HepG2 (cell line): ENCODE results near the gene MRI1. TPM values are rescaled to one million over a fixed set of nuclear protein-coding genes. Genes with fewer than 3 reads are reported as not detected.

ENCODE experiments used
- ATAC-seq: fragments of 200-7000 bp; cut with Tn5 transposase; 3 replicates; pipeline ENCODE4 v1.9.1; 2020; ENCODE audit warnings: mild to moderate bottlenecking, moderate library complexity
- BruUV-seq: library from RNA; stranded (reverse); fragments of 400-500 nt; replicated peaks from 2 replicates; lab custom pipeline; 2021; lab: Mats Ljungman, UMichigan
- CTCF ChIA-PET: fragments of 300-600 bp; formaldehyde crosslinking; extraction: SDS; loops from one replicate; lab custom pipeline; 2021; ENCODE audit warnings: low total read pairs, inconsistent platforms, low intra/inter-chr PET ratio; lab: Yijun Ruan, JAX
- POLR2A ChIA-PET: fragments of 350-600 bp; sonication (Branson Sonifier 250); formaldehyde crosslinking; loops from one replicate; lab custom pipeline; 2020; ENCODE audit warnings: antibody characterized with exemption, inconsistent platforms; lab: Yijun Ruan, JAX
- DNase-seq: peaks from one replicate; pipeline ENCODE4 v3.0.0-alpha.2; 2015; ENCODE audit warnings: low spot score
- FAIRE-seq: peaks from 3 replicates; lab custom pipeline; 2011; peaks lifted over from hg19 to GRCh38; lab: Jason Lieb, UNC
- H2AFZ ChIP-seq: one replicate; pipeline ENCODE4 v1.6.1; 2011; ENCODE audit warnings: low read length, inconsistent platforms
- H3K27ac ChIP-seq: fragments of 300-600 bp; 3 replicates; pipeline ENCODE4 v1.8.0; 2011; ENCODE audit warnings: mixed run types, mild to moderate bottlenecking, mixed read lengths, low read length, inconsistent platforms; ENCODE audit not compliant: insufficient read depth; ENCODE audit errors: extremely low read length
- H3K27me3 ChIP-seq, 2 experiments: fragments of 200-600 bp in 1 of 2; 2 replicates in 1 of 2; 3 replicates in 1 of 2; pipeline versions ENCODE4 v1.6.0 to v1.8.0; 2011; ENCODE audit warnings: low read length in 2 of 2, mild to moderate bottlenecking in 2 of 2, moderate library complexity in 2 of 2, inconsistent platforms in 1 of 2; ENCODE audit not compliant: insufficient read depth in 2 of 2, control insufficient read depth in 1 of 2
- H3K36me3 ChIP-seq, 2 experiments: fragments of 200-600 bp in 1 of 2; replicated peaks in 1 of 2; 2 replicates in 1 of 2; 3 replicates in 1 of 2; pipeline versions ENCODE4 v1.5.1 to v1.8.0; 2011; ENCODE audit warnings: low read length in 2 of 2, inconsistent platforms in 1 of 2; ENCODE audit not compliant: insufficient read depth in 2 of 2, control insufficient read depth in 1 of 2
- H3K4me1 ChIP-seq: 2 replicates; pipeline ENCODE4 v1.5.1; 2012; ENCODE audit warnings: low read length, inconsistent platforms; ENCODE audit not compliant: insufficient read depth
- H3K4me2 ChIP-seq: 2 replicates; pipeline ENCODE4 v1.6.0; 2011; ENCODE audit warnings: low read depth, low read length, inconsistent platforms
- H3K4me3 ChIP-seq, 3 experiments: fragments of 200-600 bp in 1 of 3; sonication (generic), shearing (Covaris generic) in 1 of 3; replicated peaks in 1 of 3; 2 replicates each; pipeline ENCODE4 v1.5.1; 2011 to 2016; ENCODE audit warnings: low read length in 3 of 3, inconsistent platforms in 2 of 3, low read depth in 2 of 3, mild to moderate bottlenecking in 2 of 3, control low read depth in 1 of 3, mixed read lengths in 1 of 3; ENCODE audit not compliant: insufficient read depth in 1 of 3
- H3K79me2 ChIP-seq: one replicate; pipeline ENCODE4 v1.6.1; 2011; ENCODE audit warnings: low read length, inconsistent platforms; ENCODE audit not compliant: insufficient read depth
- H3K9ac ChIP-seq: 2 replicates; pipeline ENCODE4 v1.6.0; 2011; ENCODE audit warnings: mild to moderate bottlenecking, low read depth, low read length, inconsistent platforms; ENCODE audit not compliant: insufficient read depth
- H3K9me3 ChIP-seq: 2 replicates; pipeline ENCODE4 v1.5.1; 2012; ENCODE audit warnings: mild to moderate bottlenecking, low read length
- H4K20me1 ChIP-seq: 2 replicates; pipeline ENCODE4 v1.6.0; 2011; ENCODE audit warnings: inconsistent platforms, mild to moderate bottlenecking, low read length, moderate library complexity; ENCODE audit not compliant: insufficient read depth
- HNRNPK ChIP-seq: fragments of 200-400 bp; formaldehyde crosslinking; IDR thresholded peaks from 2 replicates; pipeline ENCODE4 v1.6.1; 2018; ENCODE audit warnings: low read length, low read depth, moderate library complexity, mild to moderate bottlenecking; ENCODE audit not compliant: poor library complexity, severe bottlenecking
- TBP ChIP-seq: sonication (generic); formaldehyde crosslinking; IDR thresholded peaks from 2 replicates; pipeline ENCODE4 v1.5.0; 2020; ENCODE audit warnings: missing genetic modification reagents
- YY1 ChIP-seq: IDR thresholded peaks from 2 replicates; pipeline ENCODE4 v1.6.1; 2011; ENCODE audit warnings: low read length, low read depth, moderate library complexity, mild to moderate bottlenecking; ENCODE audit not compliant: insufficient read depth, insufficient replicate concordance
- WGBS: methylation state at CpG from one replicate; pipeline ENCODE4 v1.1.6; 2017; ENCODE audit warnings: low lambda C conversion rate; 5-methylcytosine and 5-hydroxymethylcytosine counted together
- in situ Hi-C: cut with HindIII; loops from 2 replicates; pipeline ENCODE4 v1.10.0; 2017; ENCODE audit warnings: low pct_unique_long_range_greater_than_20kb; ENCODE audit not compliant: extremely low pct_ligation_motif_present
- intact Hi-C: fragments of 100-400 bp; cut with micrococcal nuclease; formaldehyde crosslinking; loops from one replicate; pipeline ENCODE4 v1.10.0; 2022; ENCODE audit not compliant: unreplicated experiment
- polyA plus RNA-seq, 8 experiments: library from polyadenylated mRNA; depleted of rRNA in 3 of 8; stranded (reverse) in 7 of 8; unstranded in 1 of 8; fragments of >200 nt; fragmentation: Illumina TruSeq in 4 of 8; extraction: Trizol in 4 of 8; gene quantifications; 2 replicates each; pipeline versions ENCODE4 v1.2.1 to v1.2.3, GENCODE V29; 2011 to 2016; ENCODE audit warnings: low read depth in 4 of 8, missing spikeins in 1 of 8, mixed read lengths in 1 of 8; ENCODE audit not compliant: insufficient read depth in 1 of 8
- total RNA-seq, 5 experiments: library from RNA; depleted of rRNA; stranded (reverse); fragments of >200 nt; fragmentation: Illumina TruSeq; extraction: Trizol; gene quantifications; 2 replicates each; pipeline ENCODE4 v1.2.3, GENCODE V29; 2016; ENCODE audit warnings: low read depth in 1 of 5
- TF ChIP-seq, protein P1 (sequence below): sonication (generic); formaldehyde crosslinking; IDR thresholded peaks from 2 replicates; pipeline ENCODE4 v1.4.0; 2020; ENCODE audit warnings: missing genetic modification reagents
- TF ChIP-seq, protein P2 (sequence below): sonication (generic); formaldehyde crosslinking; IDR thresholded peaks from 2 replicates; pipeline ENCODE4 v1.4.0; 2020; ENCODE audit warnings: missing genetic modification reagents

The MRI1 gene
- total and polyA plus RNA-seq, 2 of the 13 experiments (the other 11 are each of a cell fraction or from before 2014, with no cell fraction given), result 20.1 to 20.6 TPM

DNA sequence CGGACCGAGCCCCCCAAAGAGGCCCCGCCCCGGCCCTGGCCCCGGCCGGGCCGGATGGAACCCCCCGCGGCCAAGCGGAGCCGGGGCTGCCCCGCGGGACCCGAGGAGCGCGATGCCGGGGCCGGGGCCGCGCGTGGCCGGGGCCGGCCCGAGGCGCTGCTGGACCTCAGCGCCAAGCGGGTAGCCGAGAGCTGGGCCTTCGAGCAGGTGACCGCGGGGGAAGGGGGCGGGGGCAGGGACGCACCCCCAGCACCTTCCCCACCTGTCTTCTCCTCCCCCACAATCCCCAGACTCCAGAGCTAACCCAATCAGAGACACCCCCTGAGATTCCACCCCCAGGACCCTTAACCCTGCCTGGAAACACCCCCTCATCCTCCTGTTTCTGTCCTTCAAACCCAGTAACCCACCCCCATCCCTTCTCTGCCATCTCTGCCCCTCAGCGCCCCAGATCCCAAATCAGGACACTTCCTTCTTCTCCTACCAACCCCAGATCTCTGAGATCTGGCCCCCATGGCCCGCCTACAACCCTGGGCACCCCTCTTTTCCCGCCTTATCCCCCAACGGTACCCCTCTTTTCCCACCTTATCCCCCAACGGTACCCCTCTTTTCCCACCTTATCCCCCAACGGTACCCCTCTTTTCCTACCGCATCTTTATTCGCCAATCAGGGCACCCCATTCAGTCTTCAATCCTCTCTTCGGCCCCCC lies 31.4 kb downstream of the MRI1 start:
- in situ Hi-C loops, result no loop called here
- H3K27me3 ChIP-seq, result no peaks in the 10 kb centered on the region
- H4K20me1 ChIP-seq, result no peaks in the 10 kb centered on the region
- H3K9me3 ChIP-seq, result no peaks in the 10 kb centered on the region
- ChIA-PET POLR2A (interaction anchor here (0.6 to 3.5 kb wide), 13 partner anchors 9 to 631 kb away, joined by 3 to 19 read pairs (median 5); partner anchors contain the start of genes ASF1B and C19orf53), CTCF (no interaction called here)
- H3K4me3 ChIP-seq, result peak overlapping the region; percentile 70 to 78 (median 77)
- H3K9ac ChIP-seq, result peak overlapping the region; percentile 66
- DNase-seq, result no peak
- BruUV-seq, result no TSS peak
- H3K36me3 ChIP-seq, result no peaks in the 10 kb centered on the region
- 48% methylated on average over 9 of the region's 42 CpGs for WGBS
- ATAC-seq, result no peak; the same call in 2 of the 3 replicates
- H3K79me2 ChIP-seq, result peaks cover 2% of the 10 kb centered on the region
- H3K4me2 ChIP-seq, result peak overlapping the region; percentile 95
- TF ChIP-seq HNRNPK (peak; percentile 36), YY1 (no peak), TBP (CRISPR knock-in tag) (no peak)
- TF ChIP-seq, protein P1, sequence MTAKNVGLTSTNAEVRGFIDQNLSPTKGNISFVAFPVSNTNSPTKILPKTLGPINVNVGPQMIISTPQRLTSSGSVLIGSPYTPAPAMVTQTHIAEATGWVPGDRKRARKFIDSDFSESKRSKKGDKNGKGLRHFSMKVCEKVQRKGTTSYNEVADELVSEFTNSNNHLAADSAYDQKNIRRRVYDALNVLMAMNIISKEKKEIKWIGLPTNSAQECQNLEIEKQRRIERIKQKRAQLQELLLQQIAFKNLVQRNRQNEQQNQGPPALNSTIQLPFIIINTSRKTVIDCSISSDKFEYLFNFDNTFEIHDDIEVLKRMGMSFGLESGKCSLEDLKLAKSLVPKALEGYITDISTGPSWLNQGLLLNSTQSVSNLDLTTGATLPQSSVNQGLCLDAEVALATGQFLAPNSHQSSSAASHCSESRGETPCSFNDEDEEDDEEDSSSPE (CRISPR knock-in tag), result no peak
- TF ChIP-seq, protein P2, sequence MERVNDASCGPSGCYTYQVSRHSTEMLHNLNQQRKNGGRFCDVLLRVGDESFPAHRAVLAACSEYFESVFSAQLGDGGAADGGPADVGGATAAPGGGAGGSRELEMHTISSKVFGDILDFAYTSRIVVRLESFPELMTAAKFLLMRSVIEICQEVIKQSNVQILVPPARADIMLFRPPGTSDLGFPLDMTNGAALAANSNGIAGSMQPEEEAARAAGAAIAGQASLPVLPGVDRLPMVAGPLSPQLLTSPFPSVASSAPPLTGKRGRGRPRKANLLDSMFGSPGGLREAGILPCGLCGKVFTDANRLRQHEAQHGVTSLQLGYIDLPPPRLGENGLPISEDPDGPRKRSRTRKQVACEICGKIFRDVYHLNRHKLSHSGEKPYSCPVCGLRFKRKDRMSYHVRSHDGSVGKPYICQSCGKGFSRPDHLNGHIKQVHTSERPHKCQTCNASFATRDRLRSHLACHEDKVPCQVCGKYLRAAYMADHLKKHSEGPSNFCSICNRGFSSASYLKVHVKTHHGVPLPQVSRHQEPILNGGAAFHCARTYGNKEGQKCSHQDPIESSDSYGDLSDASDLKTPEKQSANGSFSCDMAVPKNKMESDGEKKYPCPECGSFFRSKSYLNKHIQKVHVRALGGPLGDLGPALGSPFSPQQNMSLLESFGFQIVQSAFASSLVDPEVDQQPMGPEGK (CRISPR knock-in tag), result 0 out of 2 replicates have a peak, but pooled peaks have one; percentile 6
- H3K27ac ChIP-seq, result no peak overlapping the region
- no peak overlapping the region for H2AFZ ChIP-seq
- intact Hi-C loops, result loop anchor here (5.0 kb wide), 1 partner anchor 37 kb away; no protein-coding TSS in a partner anchor
- peaks cover 31% of the 10 kb centered on the region for H3K4me1 ChIP-seq
- no peak for FAIRE-seq
